ACHN (cell line): ENCODE data around the gene PCNT.
"Not testable (repeated sequence)": the region's sequence is repeated elsewhere in the genome, so short reads cannot be mapped to it uniquely, and the experiment has no call there.

ENCODE experiments used
- DNase-seq: peaks from one replicate; pipeline ENCODE4 v3.0.0-alpha.2; 2015
- in situ Hi-C: cut with HindIII; loops from 2 replicates; pipeline ENCODE4 v1.10.0; 2017; ENCODE audit warnings: low sequenced_read_pairs, low pct_ligation_motif_present, low pct_unique_long_range_greater_than_20kb

The PCNT gene

GRCh38 chr21:46428987-46429710, 105.2 kb downstream of the PCNT start:
- in situ Hi-C loops = no loop called here
- DNase-seq = no peak

GRCh38 chr21:46429754-46430681, 106.1 kb downstream of the PCNT start:
- in situ Hi-C loops = no loop called here

GRCh38 chr21:46431448-46431847, 107.5 kb downstream of the PCNT start:
- no peak for DNase-seq
- in situ Hi-C loops = no loop called here

More at GRCh38 chr21:46429754-46430681, 106.1 kb downstream of the PCNT start:
- DNase-seq = no peak

- no peak for DNase-seq
- in situ Hi-C loops = no loop called here
Observed at GRCh38 chr21:46431884-46432488, 108.0 kb downstream of the PCNT start.

GRCh38 chr21:46433116-46433515, 109.2 kb downstream of the PCNT start:
- DNase-seq, in situ Hi-C loops: not testable (repeated sequence)

- DNase-seq = no peak
- in situ Hi-C loops = no loop called here
Observed at GRCh38 chr21:46434322-46434958, 110.5 kb downstream of the PCNT start.

GRCh38 chr21:46435786-46436227, 111.9 kb downstream of the PCNT start:
- DNase-seq = no peak
- in situ Hi-C loops = no loop called here

- DNase-seq = no peak
- in situ Hi-C loops = no loop called here
Observed at GRCh38 chr21:46436621-46437020, 112.7 kb downstream of the PCNT start.

GRCh38 chr21:46437096-46437498, 113.1 kb downstream of the PCNT start:
- in situ Hi-C loops = no loop called here
- no peak for DNase-seq

GRCh38 chr21:46437511-46437910, 113.6 kb downstream of the PCNT start:
- in situ Hi-C loops = no loop called here

GRCh38 chr21:46438241-46438640, 114.3 kb downstream of the PCNT start:
- in situ Hi-C loops = no loop called here
- DNase-seq = no peak

More at GRCh38 chr21:46437511-46437910, 113.6 kb downstream of the PCNT start:
- DNase-seq = no peak

- no peak for DNase-seq
- in situ Hi-C loops = no loop called here
Observed at GRCh38 chr21:46439906-46440305, 116.0 kb downstream of the PCNT start.

GRCh38 chr21:46441331-46441730, 117.4 kb downstream of the PCNT start:
- no peak for DNase-seq
- in situ Hi-C loops = no loop called here

- no peak for DNase-seq
- in situ Hi-C loops = no loop called here
Observed at GRCh38 chr21:46441961-46442498, 118.1 kb downstream of the PCNT start.

GRCh38 chr21:46442938-46443337, 119.0 kb downstream of the PCNT start:
- in situ Hi-C loops = no loop called here
- no peak for DNase-seq

GRCh38 chr21:46443910-46444309, 120.0 kb downstream of the PCNT start:
- no peak for DNase-seq
- in situ Hi-C loops = no loop called here

- in situ Hi-C loops = no loop called here
- DNase-seq = no peak
Observed at GRCh38 chr21:46448108-46448507, 124.2 kb downstream of the PCNT start.

GRCh38 chr21:46448855-46449254, 124.9 kb downstream of the PCNT start:
- in situ Hi-C loops, DNase-seq: not testable (repeated sequence)
